Stimulated activated CD4-positive, alpha-beta T cell treated with anti-CD3 and anti-CD28 coated beads, TNF-alpha, amount 100 ng/mL, for 48 hours (primary cell): ENCODE results near the gene MICAL2.

Experiments used
- DNase-seq, 3 donors: peaks; one replicate each; pipeline ENCODE4 v3.0.0-alpha.2; 2020; ENCODE audit warnings: low read depth in 3 of 3

Gene MICAL2

GRCh38 chr11:12156301-12157140 is 46.1 kb downstream of the MICAL2 start:
- DNase-seq: no peak

GRCh38 chr11:12157241-12157661 is 46.9 kb downstream of the MICAL2 start:
- no peak for DNase-seq

- DNase-seq: no peak
These were observed 48.5 kb downstream of the MICAL2 start for GRCh38 chr11:12158909-12159308.

- DNase-seq: no peak
These were observed 49.1 kb downstream of the MICAL2 start for GRCh38 chr11:12159351-12160099.

- no peak for DNase-seq
These were observed 49.8 kb downstream of the MICAL2 start for GRCh38 chr11:12160231-12160630.

DNA sequence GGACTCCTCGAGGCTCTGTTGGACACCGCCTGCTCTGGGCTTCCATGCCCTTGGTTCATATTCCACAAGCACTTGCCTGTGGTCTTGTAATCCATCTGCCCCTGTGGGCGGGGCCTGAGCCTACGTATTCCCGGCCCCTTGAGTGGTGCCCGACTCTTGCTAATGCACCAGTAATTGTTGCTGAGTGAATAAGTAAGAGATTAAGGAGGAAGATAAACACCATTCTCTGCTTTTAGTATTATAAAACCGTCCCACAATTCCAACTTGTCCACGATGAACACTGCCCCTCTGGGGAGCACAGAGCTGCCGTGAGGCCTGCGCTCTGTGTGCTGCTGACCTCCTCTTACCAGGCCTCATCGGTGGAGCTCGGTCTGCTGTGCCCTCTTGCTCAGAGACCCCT is 50.3 kb downstream of the MICAL2 start:
- no peak for DNase-seq

DNA sequence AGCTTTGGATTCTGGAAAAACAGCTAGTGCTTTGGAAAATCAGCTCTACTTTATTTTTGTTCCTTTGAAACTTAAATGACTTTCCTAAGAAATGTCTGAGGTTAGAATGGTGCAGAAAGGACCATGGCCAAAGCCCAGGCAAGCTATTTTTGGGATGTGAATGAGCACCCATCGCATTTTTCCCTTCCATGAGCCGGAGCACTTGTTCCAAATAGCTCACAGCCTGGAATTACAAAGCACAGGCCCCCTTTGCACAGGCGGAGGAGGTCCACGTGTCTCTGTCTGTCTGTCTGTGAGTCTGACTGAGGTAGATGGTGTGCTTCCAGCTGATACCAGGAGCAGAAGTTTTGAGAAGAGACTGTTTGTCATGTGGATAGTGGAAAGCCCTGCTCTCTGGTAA is 50.7 kb downstream of the MICAL2 start:
- DNase-seq: no peak

DNA sequence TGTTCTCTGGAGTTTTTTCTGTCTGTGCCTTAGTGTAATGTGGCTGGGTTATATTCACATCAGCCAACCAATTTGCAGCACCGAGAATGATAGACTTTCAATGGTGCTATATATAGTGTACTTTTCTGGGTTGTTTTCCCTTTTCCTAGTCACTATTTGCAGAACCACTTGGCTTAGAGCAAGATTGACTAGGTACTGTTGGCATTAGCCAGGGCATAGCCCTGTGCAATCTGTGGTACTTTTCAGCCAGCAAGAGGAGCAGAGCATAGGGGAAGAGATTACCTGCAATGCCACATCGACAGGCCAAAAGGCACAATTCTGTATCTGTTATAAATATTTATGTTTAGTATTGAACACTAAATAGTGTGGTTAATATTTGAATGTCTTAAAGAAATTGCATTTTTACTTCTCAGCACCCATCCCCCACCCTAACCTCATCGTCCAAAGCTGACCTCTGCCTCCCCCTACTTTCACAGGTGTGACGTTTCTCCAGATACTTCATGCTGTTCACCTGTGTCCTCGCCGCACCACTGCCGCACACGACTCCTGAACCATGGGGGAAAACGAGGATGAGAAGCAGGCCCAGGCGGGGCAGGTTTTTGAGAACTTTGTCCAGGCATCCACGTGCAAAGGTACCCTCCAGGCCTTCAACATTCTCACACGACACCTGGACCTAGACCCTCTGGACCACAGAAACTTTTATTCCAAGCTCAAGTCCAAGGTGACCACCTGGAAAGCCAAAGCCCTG is 51.4 kb downstream of the MICAL2 start:
- no peak for DNase-seq

DNA sequence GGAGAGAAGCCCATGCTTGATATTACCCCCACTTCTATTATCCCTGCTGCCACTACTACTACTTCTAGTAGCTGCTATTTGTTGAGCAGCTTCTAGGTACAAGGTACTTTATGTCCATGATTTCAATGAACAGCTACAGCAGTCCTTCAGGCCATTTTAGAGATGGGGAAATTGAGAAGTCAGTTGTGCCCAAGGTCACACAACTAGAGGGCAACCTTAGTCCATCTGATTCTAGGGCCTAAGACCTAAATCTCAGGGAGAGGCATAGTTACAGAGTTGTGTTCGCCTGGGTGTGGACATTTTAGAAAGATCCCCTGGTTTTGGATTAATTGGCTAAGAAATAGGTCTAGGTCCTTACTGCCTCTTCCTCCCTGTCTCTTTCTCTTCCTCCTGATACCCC is 52.3 kb downstream of the MICAL2 start:
- DNase-seq: no peak

- no peak for DNase-seq
These were observed 53.0 kb downstream of the MICAL2 start for GRCh38 chr11:12163181-12163941.

DNA sequence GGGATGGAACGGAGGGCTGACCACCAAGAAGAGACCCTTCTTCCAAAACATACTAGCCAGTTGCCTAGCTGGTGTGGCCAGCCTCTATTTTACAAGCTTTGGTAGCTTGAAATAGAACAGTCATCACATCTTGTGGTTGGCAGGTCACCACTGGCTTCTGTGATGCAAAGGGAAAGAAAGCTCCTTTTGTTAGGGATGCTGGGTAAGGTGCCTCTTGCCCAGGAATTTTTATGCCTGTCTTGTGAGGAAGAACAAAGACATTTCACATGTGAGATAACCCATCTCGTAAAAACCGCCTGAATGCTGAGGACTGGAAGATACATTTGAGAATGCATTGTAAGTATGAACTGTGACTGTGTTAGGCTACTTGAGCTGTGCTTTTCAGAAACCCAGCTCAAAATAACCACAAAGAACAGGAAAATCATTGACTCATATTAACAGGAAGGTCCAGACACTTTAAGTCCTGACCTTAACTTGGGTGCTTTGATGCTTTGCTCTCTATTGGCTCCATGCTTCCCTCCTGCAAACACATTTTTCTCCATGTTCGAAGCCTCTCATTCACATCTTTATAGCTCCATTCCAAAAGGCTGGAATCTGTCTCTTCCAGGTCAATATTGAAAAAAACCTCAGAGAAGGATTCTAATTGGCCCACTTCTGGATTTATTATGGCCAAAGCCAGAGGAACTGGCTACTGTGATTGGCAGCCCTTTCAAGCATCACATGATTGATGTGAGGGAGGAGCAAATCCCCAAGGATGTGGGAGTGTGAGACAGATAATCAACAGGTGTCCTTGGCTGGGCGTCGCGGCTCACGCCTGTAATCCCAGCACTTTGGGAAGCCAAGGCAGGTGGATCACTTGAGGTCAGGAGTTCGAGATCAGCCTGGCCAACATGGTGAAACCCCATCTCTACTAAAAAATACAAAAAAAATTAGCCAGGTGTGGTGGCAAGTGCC is 53.9 kb downstream of the MICAL2 start:
- no peak for DNase-seq

DNA sequence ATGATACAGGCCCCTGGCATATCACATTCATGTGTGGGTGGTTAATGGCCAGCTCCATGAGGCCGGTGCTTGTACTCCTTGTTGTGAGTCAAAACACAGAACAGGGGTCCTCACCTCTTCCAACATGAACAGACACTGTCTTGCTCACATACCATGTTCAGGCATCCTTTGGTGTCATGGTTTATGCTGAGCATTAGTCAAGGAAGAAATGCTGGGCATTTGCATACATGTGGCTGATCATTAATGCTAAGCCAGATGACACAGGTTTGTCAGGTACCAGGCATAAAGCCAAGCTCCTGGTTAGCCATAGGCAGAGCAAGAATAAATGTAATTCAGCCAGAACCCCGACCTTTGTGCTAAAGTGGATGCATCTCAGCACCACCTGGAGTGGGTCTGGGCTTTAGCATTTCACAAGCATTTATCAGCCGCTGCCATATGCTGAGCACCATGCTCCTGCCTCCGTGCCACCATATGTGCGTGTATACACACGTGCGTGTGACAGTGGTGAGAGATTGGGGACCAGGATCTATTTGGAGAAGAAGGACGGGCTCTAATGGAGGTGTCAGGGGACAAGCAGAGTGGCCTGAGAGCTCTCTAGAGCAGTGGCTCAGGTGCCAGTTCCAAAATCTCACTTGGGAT is 55.0 kb downstream of the MICAL2 start:
- no peak for DNase-seq

GRCh38 chr11:12166299-12167060 is 56.1 kb downstream of the MICAL2 start:
- DNase-seq: no peak

GRCh38 chr11:12167061-12168000 is 56.9 kb downstream of the MICAL2 start:
- DNase-seq: no peak

DNA sequence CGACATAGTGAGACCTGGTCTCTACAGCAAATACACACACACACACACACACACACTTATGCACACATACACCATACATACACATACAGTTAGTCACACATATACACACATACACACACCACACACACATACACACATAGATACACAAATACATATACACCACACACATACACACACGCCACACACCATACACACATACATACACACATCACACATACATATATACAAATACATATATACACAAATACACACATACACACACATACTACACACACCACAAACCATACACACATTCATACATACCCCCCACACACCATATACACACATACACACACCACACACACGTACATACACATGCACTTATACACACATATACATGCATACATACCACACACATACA is 57.7 kb downstream of the MICAL2 start:
- DNase-seq: no peak

GRCh38 chr11:12169822-12170221 is 59.4 kb downstream of the MICAL2 start:
- DNase-seq: no peak

- no peak for DNase-seq
These were observed 60.1 kb downstream of the MICAL2 start for GRCh38 chr11:12170501-12170900.

DNA sequence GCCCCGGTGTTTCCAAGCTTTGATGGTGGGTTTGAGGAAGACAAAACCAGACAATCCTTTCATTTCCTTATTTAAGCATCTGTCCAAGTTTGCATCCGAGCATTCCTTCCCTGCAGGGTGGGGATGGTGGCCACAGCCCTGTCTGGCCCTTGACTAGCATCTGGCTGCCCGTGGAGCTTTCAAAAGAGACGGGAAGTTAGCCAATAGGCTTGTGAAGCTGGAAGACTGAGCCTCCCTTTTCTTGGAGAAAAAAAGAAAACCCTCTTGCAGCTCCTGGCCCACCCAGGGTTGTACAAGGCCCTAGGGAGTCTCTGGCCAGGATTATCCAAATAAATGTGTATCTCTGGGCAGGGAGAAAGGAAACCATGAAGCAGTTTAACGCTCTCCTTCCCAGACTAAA is 60.6 kb downstream of the MICAL2 start:
- no peak for DNase-seq
